ENCODE data around the gene PCYT1B. TPM values are rescaled to one million over a fixed set of nuclear protein-coding genes. Genes with fewer than 3 reads are reported as not detected.

Gene PCYT1B
- total RNA-seq, 2 experiments from 2014 or later: 0.25 to 0.45 TPM

GRCh38 chrX:24550166-24550565 lies 97.0 kb downstream of the PCYT1B start:
- Mint-ChIP-seq H3K4me3 (no peak overlapping the region), H3K9me3 (no peaks in the 10 kb centered on the region), H3K36me3 (ENCODE audit: low read depth) (no peaks in the 10 kb centered on the region), H3K27ac (no peak overlapping the region), H3K4me1 (no peaks in the 10 kb centered on the region), H3K27me3 (no peaks in the 10 kb centered on the region)
- POLR2A ChIA-PET: no interaction called here
- no peak for DNase-seq
- CTCF ChIA-PET: interaction anchor here (1.1 kb wide), 1 partner anchor 155 kb away, joined by 3 read pairs; no protein-coding TSS in a partner anchor

GRCh38 chrX:24547961-24548360 lies 99.2 kb downstream of the PCYT1B start:
- CTCF ChIA-PET: interaction anchor here (1.5 kb wide), 1 partner anchor 48 kb away, joined by 3 read pairs; no protein-coding TSS in a partner anchor

GRCh38 chrX:24542756-24543155 lies 104.4 kb downstream of the PCYT1B start:
- H3K27me3 Mint-ChIP-seq: no peaks in the 10 kb centered on the region
- H3K4me1 Mint-ChIP-seq: no peaks in the 10 kb centered on the region
- no peak overlapping the region for H3K27ac Mint-ChIP-seq
- H3K9me3 Mint-ChIP-seq: no peaks in the 10 kb centered on the region
- H3K36me3 Mint-ChIP-seq (ENCODE audit: low read depth): peaks cover 8% of the 10 kb centered on the region
- CTCF ChIA-PET: no interaction called here
- H3K4me3 Mint-ChIP-seq: no peak overlapping the region
- no peak for DNase-seq
- POLR2A ChIA-PET: no interaction called here

More at GRCh38 chrX:24547961-24548360, 99.2 kb downstream of the PCYT1B start:
- no peaks in the 10 kb centered on the region for H3K9me3 Mint-ChIP-seq
- no peak for DNase-seq
- H3K27me3 Mint-ChIP-seq: no peaks in the 10 kb centered on the region
- H3K4me1 Mint-ChIP-seq: no peaks in the 10 kb centered on the region
- no peak overlapping the region for H3K4me3 Mint-ChIP-seq
- POLR2A ChIA-PET: no interaction called here
- H3K27ac Mint-ChIP-seq: no peak overlapping the region
- peaks cover 3% of the 10 kb centered on the region for H3K36me3 Mint-ChIP-seq (ENCODE audit: low read depth)

GRCh38 chrX:24536551-24536950 lies 110.6 kb downstream of the PCYT1B start:
- Mint-ChIP-seq H3K27me3 (no peaks in the 10 kb centered on the region), H3K36me3 (ENCODE audit: low read depth) (peaks cover 18% of the 10 kb centered on the region), H3K27ac (no peak overlapping the region), H3K4me3 (no peak overlapping the region), H3K9me3 (no peaks in the 10 kb centered on the region), H3K4me1 (no peaks in the 10 kb centered on the region)
- no peak for DNase-seq
- ChIA-PET CTCF (no interaction called here), POLR2A (no interaction called here)

- ChIA-PET CTCF (no interaction called here), POLR2A (no interaction called here)
- Mint-ChIP-seq H3K9me3 (no peaks in the 10 kb centered on the region), H3K4me3 (no peak overlapping the region), H3K27me3 (no peaks in the 10 kb centered on the region), H3K27ac (no peak overlapping the region), H3K4me1 (peaks cover 2% of the 10 kb centered on the region), H3K36me3 (ENCODE audit: low read depth) (peaks cover 24% of the 10 kb centered on the region)
- no peak for DNase-seq
These were observed 118.5 kb downstream of the PCYT1B start for GRCh38 chrX:24528605-24529004.

GRCh38 chrX:24526616-24527015 lies 120.5 kb downstream of the PCYT1B start:
- POLR2A ChIA-PET: no interaction called here
- no peak overlapping the region for H3K4me3 Mint-ChIP-seq
- H3K36me3 Mint-ChIP-seq (ENCODE audit: low read depth): peaks cover 22% of the 10 kb centered on the region
- no peaks in the 10 kb centered on the region for H3K27me3 Mint-ChIP-seq
- no peaks in the 10 kb centered on the region for H3K9me3 Mint-ChIP-seq
- H3K27ac Mint-ChIP-seq: no peak overlapping the region
- CTCF ChIA-PET: no interaction called here
- no peak for DNase-seq
- peaks cover 2% of the 10 kb centered on the region for H3K4me1 Mint-ChIP-seq

GRCh38 chrX:24525455-24525854 lies 121.7 kb downstream of the PCYT1B start:
- CTCF ChIA-PET: no interaction called here
- no peaks in the 10 kb centered on the region for H3K27me3 Mint-ChIP-seq

GRCh38 chrX:24520472-24520871 lies 126.7 kb downstream of the PCYT1B start:
- ChIA-PET CTCF (interaction anchor here (0.9 kb wide), 1 partner anchor 226 kb away, joined by 3 read pairs; no protein-coding TSS in a partner anchor), POLR2A (no interaction called here)
- Mint-ChIP-seq H3K27me3 (no peaks in the 10 kb centered on the region), H3K4me1 (no peaks in the 10 kb centered on the region), H3K36me3 (ENCODE audit: low read depth) (peaks cover 15% of the 10 kb centered on the region), H3K4me3 (no peak overlapping the region), H3K9me3 (no peaks in the 10 kb centered on the region), H3K27ac (no peak overlapping the region)
- no peak for DNase-seq

More at GRCh38 chrX:24525455-24525854, 121.7 kb downstream of the PCYT1B start:
- Mint-ChIP-seq H3K9me3 (no peaks in the 10 kb centered on the region), H3K4me1 (peaks cover 2% of the 10 kb centered on the region), H3K36me3 (ENCODE audit: low read depth) (peaks cover 26% of the 10 kb centered on the region), H3K27ac (no peak overlapping the region), H3K4me3 (no peak overlapping the region)
- POLR2A ChIA-PET: no interaction called here
- DNase-seq: no peak

GRCh38 chrX:24515447-24515846 lies 131.7 kb downstream of the PCYT1B start:
- H3K27ac Mint-ChIP-seq: no peak overlapping the region
- POLR2A ChIA-PET: no interaction called here
- no peak overlapping the region for H3K4me3 Mint-ChIP-seq
- no peaks in the 10 kb centered on the region for H3K27me3 Mint-ChIP-seq
- no peak for DNase-seq
- peaks cover 13% of the 10 kb centered on the region for H3K4me1 Mint-ChIP-seq
- peaks cover 16% of the 10 kb centered on the region for H3K36me3 Mint-ChIP-seq (ENCODE audit: low read depth)
- CTCF ChIA-PET: interaction anchor here (1.4 kb wide), 1 partner anchor 16 kb away, joined by 4 read pairs; no protein-coding TSS in a partner anchor
- no peaks in the 10 kb centered on the region for H3K9me3 Mint-ChIP-seq

- DNase-seq: peak; percentile 33
- CTCF ChIA-PET: no interaction called here
- Mint-ChIP-seq H3K27me3 (no peaks in the 10 kb centered on the region), H3K4me3 (no peak overlapping the region), H3K9me3 (no peaks in the 10 kb centered on the region), H3K4me1 (peaks cover 13% of the 10 kb centered on the region), H3K36me3 (ENCODE audit: low read depth) (peaks cover 30% of the 10 kb centered on the region), H3K27ac (peak overlapping the region; percentile 62)
- POLR2A ChIA-PET: no interaction called here
These were observed 133.7 kb downstream of the PCYT1B start for GRCh38 chrX:24513416-24513815.

- Mint-ChIP-seq H3K9me3 (no peaks in the 10 kb centered on the region), H3K27me3 (no peaks in the 10 kb centered on the region), H3K4me3 (no peak overlapping the region), H3K27ac (no peak overlapping the region), H3K36me3 (ENCODE audit: low read depth) (peaks cover 58% of the 10 kb centered on the region), H3K4me1 (peaks cover 32% of the 10 kb centered on the region)
- POLR2A ChIA-PET: no interaction called here
- DNase-seq: no peak
- CTCF ChIA-PET: interaction anchor here (1.0 kb wide), 1 partner anchor 9 kb away, joined by 3 read pairs; no protein-coding TSS in a partner anchor
These were observed 138.8 kb downstream of the PCYT1B start for GRCh38 chrX:24508375-24508774.

Other genes starting within 250 kb of the PCYT1B start
- 10 to 100 TPM; 28.0 to 29.0 TPM for gene PDK3, start 182.1 kb downstream of the PCYT1B start, total RNA-seq
- 10 to 100 TPM; 28.1 TPM for gene POLA1, start 46.6 kb upstream of the PCYT1B start, total RNA-seq